ENCODE results near the gene STX5. TPM values are rescaled to one million over a fixed set of nuclear protein-coding genes. Genes with fewer than 3 reads are reported as not detected.

The STX5 gene
- total RNA-seq, 3 donors from 2014 or later: 22.3 to 31.6 (median 28.4) TPM

DNA sequence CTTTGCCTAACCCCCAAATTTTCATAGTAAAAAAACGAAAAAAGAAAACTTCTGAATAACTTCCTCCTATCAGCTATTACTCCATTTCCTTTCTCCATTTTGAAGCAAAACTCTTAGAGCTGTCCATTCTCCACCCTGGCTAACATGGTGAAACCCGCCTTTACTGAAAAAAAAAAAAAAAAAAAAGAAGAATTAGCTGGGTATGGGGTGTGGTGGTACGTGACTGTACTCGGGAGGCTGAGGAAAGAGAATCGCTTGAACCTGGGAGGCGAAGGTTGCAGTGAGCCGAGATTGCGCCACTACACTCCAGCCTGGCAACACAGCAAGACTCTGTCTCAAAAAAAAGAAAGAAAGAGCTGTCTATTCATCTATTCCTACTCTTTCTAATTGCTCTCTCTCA is 15.3 kb downstream of the STX5 start:
- Mint-ChIP-seq H3K4me1 (ENCODE audit: low read depth) (no peaks in the 10 kb centered on the region), H3K4me3 (no peak overlapping the region), H3K9me3 (no peaks in the 10 kb centered on the region), H3K27me3 (ENCODE audit: low read depth) (no peaks in the 10 kb centered on the region), H3K36me3 (ENCODE audit: insufficient read depth) (peaks cover 11% of the 10 kb centered on the region)
- DNase-seq (no peak), ATAC-seq (no peak)

DNA sequence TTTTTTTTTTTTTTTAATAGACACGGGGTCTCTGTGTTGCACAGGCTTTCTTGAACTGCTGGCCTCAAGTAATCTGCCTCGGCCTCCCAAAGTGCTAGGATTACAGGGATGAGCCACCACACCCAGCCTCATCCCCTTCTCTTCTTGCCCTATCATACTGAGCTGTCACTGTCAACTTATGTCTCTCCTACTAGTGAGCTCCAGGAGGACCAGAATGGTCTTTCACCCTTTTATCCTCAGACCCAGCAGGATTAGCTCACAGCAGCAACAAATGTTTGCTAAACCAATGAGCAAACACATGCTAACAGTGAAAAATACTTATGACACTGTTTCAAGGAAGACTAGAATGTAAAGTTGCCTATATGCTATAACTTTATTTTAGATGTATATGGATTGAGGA is 20.2 kb downstream of the STX5 start:
- H3K27me3 Mint-ChIP-seq (ENCODE audit: low read depth): no peaks in the 10 kb centered on the region
- ATAC-seq: no peak
- H3K9me3 Mint-ChIP-seq: no peaks in the 10 kb centered on the region
- no peaks in the 10 kb centered on the region for H3K36me3 Mint-ChIP-seq (ENCODE audit: insufficient read depth)
- H3K4me3 Mint-ChIP-seq: no peak overlapping the region
- H3K4me1 Mint-ChIP-seq (ENCODE audit: low read depth): peaks cover 1% of the 10 kb centered on the region
- no peak for DNase-seq

DNA sequence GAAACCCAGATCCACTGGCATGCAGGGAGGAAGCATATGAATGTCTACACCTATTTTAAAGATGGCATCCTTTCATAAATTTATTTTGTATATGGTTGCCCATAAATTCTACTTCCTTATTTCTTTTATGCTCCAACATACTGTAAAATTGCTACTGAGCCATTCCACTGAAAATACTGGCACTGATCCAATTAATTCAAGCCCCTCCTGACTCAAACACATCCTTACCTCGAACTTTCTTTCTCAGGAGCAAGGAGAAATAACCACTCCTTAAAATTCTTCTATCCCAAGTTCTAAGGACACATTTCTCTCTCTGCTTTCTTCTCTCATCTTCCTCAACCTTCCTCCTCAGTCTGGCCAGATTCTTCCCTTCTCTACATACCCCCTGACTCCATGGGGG is 21.1 kb downstream of the STX5 start:
- Mint-ChIP-seq H3K27me3 (ENCODE audit: low read depth) (no peaks in the 10 kb centered on the region), H3K4me3 (no peak overlapping the region), H3K4me1 (ENCODE audit: low read depth) (peaks cover 9% of the 10 kb centered on the region), H3K9me3 (no peaks in the 10 kb centered on the region), H3K36me3 (ENCODE audit: insufficient read depth) (no peaks in the 10 kb centered on the region)
- ATAC-seq: no peak
- DNase-seq: no peak

DNA sequence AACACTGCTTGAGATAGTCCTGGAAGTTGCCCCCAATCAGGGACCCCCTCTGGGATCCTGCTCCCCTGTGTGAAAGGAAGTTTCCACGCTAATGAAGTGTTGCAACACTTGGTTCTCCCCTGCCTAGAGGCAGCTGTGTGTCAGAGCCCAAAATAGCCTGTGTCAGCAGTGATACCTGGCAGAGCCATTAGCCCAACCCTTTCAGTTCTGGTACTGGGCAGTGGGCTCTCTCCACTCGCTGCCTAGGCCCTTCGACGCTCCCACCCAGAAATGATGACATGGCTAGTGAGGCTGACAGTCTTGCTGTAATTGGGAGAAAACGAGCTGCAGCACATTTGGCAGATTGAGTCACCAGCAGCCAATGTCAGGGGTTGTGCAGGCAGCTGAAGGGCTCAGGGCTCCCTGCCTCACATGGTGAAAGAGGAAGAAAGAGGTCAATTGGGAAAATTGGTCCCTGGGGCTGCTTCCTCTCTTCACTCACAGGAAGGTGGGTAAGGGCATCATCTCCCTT is 25.2 kb downstream of the STX5 start:
- peaks cover 27% of the 10 kb centered on the region for H3K4me1 Mint-ChIP-seq (ENCODE audit: low read depth)
- peaks cover 20% of the 10 kb centered on the region for H3K36me3 Mint-ChIP-seq (ENCODE audit: insufficient read depth)
- H3K27me3 Mint-ChIP-seq (ENCODE audit: low read depth): no peaks in the 10 kb centered on the region
- no peak for DNase-seq
- no peak for ATAC-seq
- no peaks in the 10 kb centered on the region for H3K9me3 Mint-ChIP-seq
- peak overlapping the region; percentile 100 for H3K4me3 Mint-ChIP-seq

DNA sequence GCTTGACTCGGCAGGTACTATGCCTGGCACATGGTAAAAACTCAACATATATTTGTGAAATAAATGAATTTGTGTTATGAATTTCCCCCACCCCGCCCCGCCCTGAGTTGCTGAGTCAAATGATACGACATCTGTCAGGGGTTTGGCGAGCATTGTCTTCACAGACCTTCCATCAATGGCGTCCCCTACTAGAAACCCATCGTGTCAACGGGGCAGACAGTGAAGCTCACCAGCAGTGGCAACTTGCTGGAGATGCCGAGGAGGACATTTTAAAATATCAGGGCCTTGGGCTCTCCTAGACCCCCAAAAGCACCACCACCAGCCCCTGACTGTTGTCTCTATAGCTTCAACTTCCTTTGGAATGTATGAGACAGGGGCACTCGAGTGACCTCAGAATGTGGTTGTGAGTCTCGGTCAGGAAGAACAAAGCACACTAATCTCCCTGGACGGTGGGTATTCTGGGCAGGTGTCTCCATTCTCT is 25.9 kb downstream of the STX5 start:
- H3K9me3 Mint-ChIP-seq: no peaks in the 10 kb centered on the region

DNA sequence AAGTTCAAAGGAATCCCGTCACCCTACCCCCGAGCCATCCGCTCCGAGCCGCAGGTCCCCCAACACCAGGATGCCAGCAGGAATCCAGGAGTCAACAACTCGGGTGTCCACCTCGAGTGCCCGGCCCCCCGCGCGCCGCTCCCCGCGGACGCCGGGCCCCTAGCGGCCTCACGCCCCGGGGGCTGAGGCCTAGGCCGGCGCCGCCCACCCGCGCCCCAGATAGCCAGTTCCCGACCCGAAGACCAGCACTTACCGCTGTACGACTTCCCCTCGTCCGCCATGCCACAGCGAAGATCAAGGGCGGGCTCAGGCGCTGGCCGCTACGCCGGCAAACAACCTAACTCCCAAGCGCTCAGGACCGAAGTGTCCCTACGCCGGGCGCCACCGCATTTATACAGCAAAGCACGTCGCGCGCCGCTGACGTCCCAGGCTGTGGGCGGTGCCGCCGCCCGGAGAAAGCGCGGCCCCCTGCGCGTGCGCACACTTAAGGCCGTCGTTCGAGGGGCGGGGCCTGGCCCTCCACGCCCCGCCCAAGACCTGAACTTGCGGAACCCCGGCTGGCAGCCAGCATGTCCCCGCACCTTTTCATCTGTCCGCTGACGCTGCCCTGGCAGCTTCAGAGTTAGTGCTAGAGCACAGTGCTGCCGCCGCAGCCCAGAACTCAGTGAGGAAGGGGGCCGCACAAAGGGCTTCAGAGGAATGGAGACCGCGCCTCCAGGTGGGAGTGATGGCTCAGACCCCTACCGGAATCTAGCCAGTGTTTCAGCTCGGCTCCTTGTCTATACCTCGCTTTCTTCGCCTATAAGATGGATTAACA is 26.6 kb downstream of the STX5 start, which contains the start of gene NXF1:
Gene NXF1, minus strand, starts transcription at position 365 of the 817 bp plus-strand sequence. Its CDS starts 84 bp downstream, at position 281.
- no peaks in the 10 kb centered on the region for H3K9me3 Mint-ChIP-seq
- peak; percentile 95 for DNase-seq
- H3K4me1 Mint-ChIP-seq (ENCODE audit: low read depth): peaks cover 27% of the 10 kb centered on the region
- H3K27me3 Mint-ChIP-seq (ENCODE audit: low read depth): no peaks in the 10 kb centered on the region
- peaks cover 29% of the 10 kb centered on the region for H3K36me3 Mint-ChIP-seq (ENCODE audit: insufficient read depth)
- ATAC-seq: peak; percentile 79 to 82
- peak within 1 kb of the TSS; percentile 100 for H3K4me3 Mint-ChIP-seq

More for the DNA sequence above, 25.9 kb downstream of the STX5 start:
- DNase-seq (peak; percentile 18), ATAC-seq (peak; percentile 17 to 25)
- Mint-ChIP-seq H3K4me3 (peak overlapping the region; percentile 100), H3K27me3 (ENCODE audit: low read depth) (no peaks in the 10 kb centered on the region), H3K36me3 (ENCODE audit: insufficient read depth) (peaks cover 26% of the 10 kb centered on the region), H3K4me1 (ENCODE audit: low read depth) (peaks cover 27% of the 10 kb centered on the region)

DNA sequence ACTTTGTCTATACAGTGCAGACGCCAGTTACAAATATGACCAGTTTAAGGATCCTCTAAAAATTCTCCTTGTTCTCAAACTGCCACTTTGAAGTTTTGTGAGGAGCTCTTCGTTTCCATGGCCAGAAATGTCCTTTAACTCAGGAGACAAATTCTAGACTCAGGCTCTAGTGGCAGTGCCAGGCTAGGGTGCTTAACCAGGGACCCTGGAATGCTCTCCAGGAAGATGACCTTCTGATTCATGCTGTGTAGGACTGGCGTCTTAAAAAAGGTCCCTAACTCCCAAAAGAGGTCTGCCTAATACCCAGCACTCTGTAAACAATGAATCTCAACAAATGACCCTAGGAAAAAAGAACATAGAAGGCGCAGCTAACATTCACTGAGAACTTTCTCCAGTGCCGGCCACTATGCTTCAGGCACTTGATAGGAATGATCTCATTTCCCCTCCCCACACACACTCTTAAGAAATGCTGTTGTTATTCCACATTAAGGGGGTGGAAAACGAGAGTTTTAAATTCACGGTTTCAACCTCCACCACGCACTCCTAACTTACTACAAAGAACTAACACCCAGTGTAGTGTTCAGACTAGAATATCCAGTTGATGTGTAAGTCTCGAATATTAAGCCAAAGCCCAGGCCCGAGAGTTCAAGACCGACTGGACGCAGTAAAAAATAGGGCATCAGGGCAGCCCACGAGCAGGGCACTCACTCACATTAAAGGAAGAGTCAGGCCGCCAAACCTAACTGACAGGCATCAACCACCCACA is 27.4 kb downstream of the STX5 start:
- peak overlapping the region; percentile 100 for H3K4me3 Mint-ChIP-seq
- ATAC-seq (peak; percentile 54), DNase-seq (no peak)

DNA sequence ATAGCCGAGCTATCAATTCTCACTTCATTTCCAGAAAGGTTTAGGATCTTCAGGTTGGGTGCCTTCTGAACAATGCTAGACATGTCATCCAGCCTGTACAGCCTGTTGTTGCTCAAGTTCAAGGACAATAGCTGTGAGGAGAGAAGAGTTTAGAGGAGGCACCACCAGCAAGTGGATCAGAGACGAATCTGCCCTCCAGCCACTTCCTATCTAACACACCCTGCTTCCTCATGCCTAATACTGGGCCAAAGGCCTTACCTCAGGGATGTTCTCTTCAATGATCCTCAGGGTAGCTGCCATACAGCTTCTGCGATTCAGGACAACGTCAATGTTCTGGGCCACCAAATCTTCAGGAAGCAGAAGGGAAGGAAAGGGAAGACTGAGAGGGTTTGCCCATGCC is 30.8 kb downstream of the STX5 start:
- peaks cover 19% of the 10 kb centered on the region for H3K4me1 Mint-ChIP-seq (ENCODE audit: low read depth)
- no peaks in the 10 kb centered on the region for H3K9me3 Mint-ChIP-seq
- H3K4me3 Mint-ChIP-seq: no peak overlapping the region
- ATAC-seq (no peak), DNase-seq (no peak)
- peaks cover 52% of the 10 kb centered on the region for H3K36me3 Mint-ChIP-seq (ENCODE audit: insufficient read depth)
- H3K27me3 Mint-ChIP-seq (ENCODE audit: low read depth): no peaks in the 10 kb centered on the region

More for the DNA sequence above, 27.4 kb downstream of the STX5 start:
- Mint-ChIP-seq H3K36me3 (ENCODE audit: insufficient read depth) (peaks cover 34% of the 10 kb centered on the region), H3K4me1 (ENCODE audit: low read depth) (peaks cover 27% of the 10 kb centered on the region), H3K9me3 (no peaks in the 10 kb centered on the region), H3K27me3 (ENCODE audit: low read depth) (no peaks in the 10 kb centered on the region)

DNA sequence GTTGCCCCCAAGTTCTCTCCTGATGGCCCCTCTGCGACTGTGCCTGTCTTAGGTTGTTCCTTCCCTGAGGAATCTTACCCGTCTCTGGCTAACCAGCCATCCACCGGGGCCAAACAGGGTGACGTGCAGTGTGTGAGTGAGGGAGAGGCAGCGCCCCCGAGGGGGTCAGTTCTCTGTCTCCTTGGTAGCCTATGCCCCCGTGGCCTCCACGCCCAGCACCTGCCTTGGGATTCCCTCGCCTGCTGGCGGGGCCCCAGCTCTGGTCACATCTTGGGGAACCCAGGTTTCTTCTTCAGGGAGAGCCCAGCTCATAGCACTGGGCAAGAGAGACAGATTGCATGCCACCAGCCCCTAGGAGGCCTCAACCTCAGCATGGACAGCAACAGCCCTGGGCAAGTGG is 32.4 kb downstream of the STX5 start:
- ATAC-seq (no peak), DNase-seq (no peak)
- Mint-ChIP-seq H3K4me3 (no peak overlapping the region), H3K27me3 (ENCODE audit: low read depth) (no peaks in the 10 kb centered on the region), H3K36me3 (ENCODE audit: insufficient read depth) (peaks cover 66% of the 10 kb centered on the region), H3K4me1 (ENCODE audit: low read depth) (peaks cover 16% of the 10 kb centered on the region), H3K9me3 (no peaks in the 10 kb centered on the region)

DNA sequence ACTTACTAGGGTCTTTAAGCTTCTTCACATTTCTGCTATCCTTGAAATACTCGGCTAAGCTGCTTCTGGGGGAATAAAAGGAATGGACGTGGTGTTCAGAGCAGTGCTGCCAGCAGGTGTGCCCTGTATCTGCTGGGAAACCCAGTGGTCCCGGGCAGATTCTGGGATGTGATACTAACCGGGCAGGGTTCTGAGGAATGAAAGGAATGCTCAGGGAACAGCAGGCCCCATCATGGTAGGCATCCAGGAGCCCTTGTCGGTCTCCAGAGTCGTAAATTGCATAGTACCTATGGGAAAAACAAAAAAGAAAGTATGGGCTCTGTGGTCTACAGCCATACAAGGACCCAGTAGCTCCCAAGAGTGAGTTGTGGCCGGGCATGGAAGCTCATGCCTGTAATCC is 35.6 kb downstream of the STX5 start:
- H3K4me3 Mint-ChIP-seq: no peak overlapping the region
- no peak for ATAC-seq
- H3K36me3 Mint-ChIP-seq (ENCODE audit: insufficient read depth): peaks cover 53% of the 10 kb centered on the region
- DNase-seq: no peak
- H3K9me3 Mint-ChIP-seq: no peaks in the 10 kb centered on the region
- H3K27me3 Mint-ChIP-seq (ENCODE audit: low read depth): no peaks in the 10 kb centered on the region
- peaks cover 13% of the 10 kb centered on the region for H3K4me1 Mint-ChIP-seq (ENCODE audit: low read depth)

DNA sequence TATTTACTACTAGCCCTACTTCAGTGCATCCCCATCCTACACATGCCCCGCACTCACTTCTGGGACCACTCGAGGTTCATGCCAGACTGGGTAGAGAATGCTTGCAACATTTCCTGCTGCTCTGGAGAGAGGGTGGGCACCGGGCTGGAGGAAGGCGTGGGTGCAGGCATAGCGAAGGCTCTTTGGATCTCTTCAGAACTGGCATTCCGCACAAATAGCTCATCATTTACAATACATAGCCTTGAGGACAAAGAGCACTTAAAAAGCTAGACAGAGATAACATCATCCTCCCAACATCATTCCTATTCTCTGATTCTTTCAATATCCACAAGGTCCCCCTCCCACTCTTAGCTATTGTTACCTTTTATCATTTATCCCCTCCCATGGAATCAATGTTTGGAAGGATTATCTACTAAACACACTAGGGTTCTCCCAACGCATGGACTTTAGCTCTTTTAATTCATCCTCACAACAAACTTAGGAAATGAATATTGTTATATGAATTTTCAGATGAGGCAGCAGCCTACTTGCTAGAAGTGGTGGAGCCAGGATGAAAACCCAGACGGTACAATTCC is 37.6 kb downstream of the STX5 start:
- no peak for DNase-seq
- Mint-ChIP-seq H3K4me1 (ENCODE audit: low read depth) (peaks cover 31% of the 10 kb centered on the region), H3K36me3 (ENCODE audit: insufficient read depth) (peaks cover 41% of the 10 kb centered on the region)

DNA sequence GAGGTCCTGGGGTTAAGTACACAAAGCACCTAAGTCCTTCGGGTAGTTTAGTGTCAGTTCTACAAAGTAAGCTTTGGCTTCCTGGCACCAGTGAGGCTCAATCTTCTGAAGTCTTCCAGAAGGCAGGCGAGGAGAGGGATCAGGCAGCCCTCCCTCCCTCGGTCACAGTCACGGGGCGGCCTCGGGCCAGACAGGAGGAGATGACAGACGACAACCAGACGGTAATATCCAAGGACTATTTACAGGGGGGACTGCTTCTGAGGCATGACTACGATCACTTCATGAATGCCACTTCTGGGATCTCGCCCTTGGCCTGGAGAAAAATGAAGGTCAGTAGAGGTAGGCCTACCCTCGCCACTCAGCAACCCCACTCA is 39.7 kb downstream of the STX5 start:
- H3K4me3 Mint-ChIP-seq: peak overlapping the region; percentile 90
- peaks cover 29% of the 10 kb centered on the region for H3K36me3 Mint-ChIP-seq (ENCODE audit: insufficient read depth)
- ATAC-seq (no peak), DNase-seq (no peak)
- no peaks in the 10 kb centered on the region for H3K9me3 Mint-ChIP-seq
- H3K4me1 Mint-ChIP-seq (ENCODE audit: low read depth): peaks cover 47% of the 10 kb centered on the region
- no peaks in the 10 kb centered on the region for H3K27me3 Mint-ChIP-seq (ENCODE audit: low read depth)

More for the DNA sequence above, 37.6 kb downstream of the STX5 start:
- Mint-ChIP-seq H3K27me3 (ENCODE audit: low read depth) (no peaks in the 10 kb centered on the region), H3K4me3 (no peak overlapping the region), H3K9me3 (no peaks in the 10 kb centered on the region)
- ATAC-seq: no peak

DNA sequence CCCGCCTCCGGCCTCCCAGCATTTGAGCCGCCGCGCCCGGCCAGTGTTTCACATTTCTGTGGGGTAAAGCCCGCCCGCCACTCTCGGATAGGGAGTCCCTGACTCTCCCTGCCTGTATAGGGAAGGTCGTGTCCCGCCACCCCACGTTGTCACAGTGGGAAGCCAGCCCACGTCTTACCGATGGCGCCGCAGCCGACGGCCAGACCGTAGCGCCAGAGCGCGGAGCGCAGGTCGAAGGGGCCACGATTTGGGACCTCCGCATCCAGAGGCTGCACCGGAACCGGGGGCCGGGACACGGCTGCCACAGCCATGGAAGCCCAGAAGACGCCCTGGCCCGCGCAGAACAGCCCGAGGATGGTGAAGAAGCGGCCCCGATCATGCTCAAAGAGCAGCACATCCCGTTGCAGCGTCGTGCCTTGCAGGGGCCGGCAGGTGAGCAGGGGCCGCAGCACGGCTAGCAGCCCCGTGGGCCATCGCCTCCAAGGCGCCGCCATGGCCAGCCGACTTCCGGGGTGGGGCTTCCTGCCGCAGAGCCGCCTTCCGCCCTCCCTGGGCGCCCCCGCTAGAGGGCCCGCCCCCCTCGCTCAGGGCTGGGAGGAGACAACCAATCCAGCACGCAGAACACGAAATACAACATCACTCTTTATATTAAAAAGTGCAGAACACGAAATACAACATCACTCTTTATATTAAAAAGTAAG is 40.2 kb downstream of the STX5 start, which contains the start of gene TMEM223:
Gene TMEM223, minus strand, starts transcription at position 506 of the 701 bp plus-strand sequence. Its CDS starts 12 bp downstream, at position 494.
- ATAC-seq (peak; percentile 77 to 81), DNase-seq (peak; percentile 85)
- H3K4me1 Mint-ChIP-seq (ENCODE audit: low read depth): peaks cover 48% of the 10 kb centered on the region
- H3K36me3 Mint-ChIP-seq (ENCODE audit: insufficient read depth): peaks cover 27% of the 10 kb centered on the region
- H3K4me3 Mint-ChIP-seq: peak within 1 kb of the TSS; percentile 90
- no peaks in the 10 kb centered on the region for H3K9me3 Mint-ChIP-seq
- no peaks in the 10 kb centered on the region for H3K27me3 Mint-ChIP-seq (ENCODE audit: low read depth)
